ENCODE data around the gene SHMT2. TPM values are rescaled to one million over a fixed set of nuclear protein-coding genes. Genes with fewer than 3 reads are reported as not detected.

The SHMT2 gene
- total and polyA plus RNA-seq, 2 donors from 2014 or later, result 49.3 to 70.1 TPM

GRCh38 chr12:57233357-57234232 lies 4.1 kb downstream of the SHMT2 start:
- no peak overlapping the region for H3K4me3 ChIP-seq (ENCODE audit: low read length in 3 of 3)
- H3K27ac ChIP-seq (ENCODE audit: low read depth in 2 of 2, low read length in 2 of 2), result no peak overlapping the region
- no peak for TF ChIP-seq CTCF (IDR thresholded peaks at IDR 0.05; ENCODE audit: borderline replicate concordance, extremely low read depth, insufficient read depth)
- H3K9ac ChIP-seq (ENCODE audit: low read length in 3 of 3), result no peak overlapping the region
- DNase-seq (peak in 2 of 5 donors; percentile 47 to 56), FAIRE-seq (no peak)
- peaks cover 10% of the 10 kb centered on the region for H3K27me3 ChIP-seq (ENCODE audit: control insufficient read depth, insufficient read depth, low read length)
- no peaks in the 10 kb centered on the region for H3K9me3 ChIP-seq (ENCODE audit: control insufficient read depth in 2 of 3, insufficient read depth in 1 of 3, low read length in 3 of 3)
- H3K36me3 ChIP-seq (ENCODE audit: control insufficient read depth in 2 of 3, insufficient read depth in 3 of 3, low read length in 3 of 3), result peaks cover 3 to 26% (median 11%) of the 10 kb centered on the region in 3 donors
- peaks cover 0 to 11% (median 8%) of the 10 kb centered on the region in 3 donors for H3K4me1 ChIP-seq (ENCODE audit: control insufficient read depth in 2 of 3, insufficient read depth in 2 of 3, low read depth in 1 of 3, low read length in 3 of 3)
- intact Hi-C loops (cut with DNase I), result no loop called here

- no peak for TF ChIP-seq CTCF (IDR thresholded peaks at IDR 0.05; ENCODE audit: borderline replicate concordance, extremely low read depth, insufficient read depth)
- Histone ChIP-seq H3K4me3 (ENCODE audit: low read length in 3 of 3) (no peak overlapping the region), H3K36me3 (ENCODE audit: control insufficient read depth in 2 of 3, insufficient read depth in 3 of 3, low read length in 3 of 3) (peaks cover 3 to 26% (median 11%) of the 10 kb centered on the region in 3 donors), H3K9ac (ENCODE audit: low read length in 3 of 3) (no peak overlapping the region), H3K27ac (ENCODE audit: low read depth in 2 of 2, low read length in 2 of 2) (no peak overlapping the region), H3K4me1 (ENCODE audit: control insufficient read depth in 2 of 3, insufficient read depth in 2 of 3, low read depth in 1 of 3, low read length in 3 of 3) (peaks cover 0 to 15% (median 6%) of the 10 kb centered on the region in 3 donors), H3K27me3 (ENCODE audit: control insufficient read depth, insufficient read depth, low read length) (peaks cover 13% of the 10 kb centered on the region), H3K9me3 (ENCODE audit: control insufficient read depth in 2 of 3, insufficient read depth in 1 of 3, low read length in 3 of 3) (no peaks in the 10 kb centered on the region)
- DNase-seq (no peak), FAIRE-seq (no peak)
- intact Hi-C loops (cut with DNase I), result no loop called here
Measured at GRCh38 chr12:57234233-57234570, 4.7 kb downstream of the SHMT2 start.

DNA sequence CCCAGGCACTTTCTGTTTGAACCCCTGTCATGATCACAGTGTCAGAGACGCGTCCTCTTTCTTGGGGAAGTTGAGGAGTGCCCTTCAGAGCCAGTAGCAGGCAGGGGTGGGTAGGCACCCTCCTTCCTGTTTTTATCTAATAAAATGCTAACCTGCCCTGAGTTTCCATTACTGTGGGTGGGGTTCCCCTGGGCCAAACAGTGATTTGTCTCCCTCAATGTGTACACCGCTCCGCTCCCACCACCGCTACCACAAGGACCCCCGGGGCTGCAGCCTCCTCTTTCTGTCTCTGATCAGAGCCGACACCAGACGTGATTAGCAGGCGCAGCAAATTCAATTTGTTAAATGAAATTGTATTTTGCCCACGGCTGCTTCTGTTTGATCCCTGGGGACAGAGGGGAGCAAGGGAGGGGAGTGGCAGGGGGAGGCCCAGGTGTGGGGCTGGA lies 5.1 kb downstream of the SHMT2 start:
- Histone ChIP-seq H3K27ac (ENCODE audit: low read depth in 2 of 2, low read length in 2 of 2) (no peak overlapping the region), H3K9me3 (ENCODE audit: control insufficient read depth in 2 of 3, insufficient read depth in 1 of 3, low read length in 3 of 3) (no peaks in the 10 kb centered on the region), H3K27me3 (ENCODE audit: control insufficient read depth, insufficient read depth, low read length) (peaks cover 17% of the 10 kb centered on the region), H3K4me3 (ENCODE audit: low read length in 3 of 3) (no peak overlapping the region), H3K9ac (ENCODE audit: low read length in 3 of 3) (no peak overlapping the region), H3K4me1 (ENCODE audit: control insufficient read depth in 2 of 3, insufficient read depth in 2 of 3, low read depth in 1 of 3, low read length in 3 of 3) (peaks cover 1 to 19% (median 4%) of the 10 kb centered on the region in 3 donors), H3K36me3 (ENCODE audit: control insufficient read depth in 2 of 3, insufficient read depth in 3 of 3, low read length in 3 of 3) (peaks cover 3 to 26% (median 11%) of the 10 kb centered on the region in 3 donors)
- intact Hi-C loops (cut with DNase I), result no loop called here
- no peak for TF ChIP-seq CTCF (IDR thresholded peaks at IDR 0.05; ENCODE audit: borderline replicate concordance, extremely low read depth, insufficient read depth)
- peak in 1 of 5 donors; percentile 64 for DNase-seq
- no peak for FAIRE-seq

Measured in kidney (tissue), 14 donors.